GM21526 (cell line): ENCODE measurements around the gene TNN.

ENCODE experiments used
- ATAC-seq: cut with Tn5 transposase; IDR thresholded peaks from one replicate; pipeline ENCODE4 v1.9.1; 2021; ENCODE audit warnings: moderate library complexity; ENCODE audit not compliant: unreplicated experiment, low FRiP score

TNN gene

DNA sequence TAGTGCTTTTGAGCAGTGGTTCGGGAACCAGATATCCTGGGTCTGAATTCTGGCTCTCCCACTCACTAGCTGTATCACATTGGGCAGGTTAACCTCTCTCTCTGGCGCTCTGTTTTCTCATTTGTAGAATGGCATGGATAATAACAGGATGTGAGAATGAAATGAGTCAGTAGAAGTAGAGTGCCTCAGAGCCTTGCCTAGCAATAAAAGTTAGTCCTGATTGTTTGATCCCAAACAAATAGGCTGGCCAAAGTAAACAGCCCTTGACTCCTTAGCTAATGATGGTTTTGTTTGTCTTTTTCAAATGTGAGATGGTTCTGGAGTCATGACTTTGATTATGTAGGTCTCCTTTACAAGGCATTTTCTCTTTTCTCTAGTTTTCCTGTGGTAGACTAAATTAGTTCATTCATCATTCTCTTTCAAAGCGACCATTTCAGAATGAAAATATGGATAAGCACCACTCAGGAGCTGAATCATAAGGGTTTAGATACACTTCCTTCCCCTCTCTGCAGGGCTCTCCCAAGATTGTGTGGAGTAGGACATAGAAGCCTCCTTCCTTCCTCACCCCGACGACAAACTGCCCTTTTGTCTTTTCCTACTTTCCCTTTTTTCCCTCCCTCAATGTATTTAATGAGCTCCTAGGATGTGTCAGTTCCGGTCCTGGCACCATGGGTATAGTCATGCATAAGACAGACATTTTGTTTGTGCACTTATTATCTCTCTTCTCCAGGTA is 101.8 kb downstream of the TNN start:
- ATAC-seq, result no peak

DNA sequence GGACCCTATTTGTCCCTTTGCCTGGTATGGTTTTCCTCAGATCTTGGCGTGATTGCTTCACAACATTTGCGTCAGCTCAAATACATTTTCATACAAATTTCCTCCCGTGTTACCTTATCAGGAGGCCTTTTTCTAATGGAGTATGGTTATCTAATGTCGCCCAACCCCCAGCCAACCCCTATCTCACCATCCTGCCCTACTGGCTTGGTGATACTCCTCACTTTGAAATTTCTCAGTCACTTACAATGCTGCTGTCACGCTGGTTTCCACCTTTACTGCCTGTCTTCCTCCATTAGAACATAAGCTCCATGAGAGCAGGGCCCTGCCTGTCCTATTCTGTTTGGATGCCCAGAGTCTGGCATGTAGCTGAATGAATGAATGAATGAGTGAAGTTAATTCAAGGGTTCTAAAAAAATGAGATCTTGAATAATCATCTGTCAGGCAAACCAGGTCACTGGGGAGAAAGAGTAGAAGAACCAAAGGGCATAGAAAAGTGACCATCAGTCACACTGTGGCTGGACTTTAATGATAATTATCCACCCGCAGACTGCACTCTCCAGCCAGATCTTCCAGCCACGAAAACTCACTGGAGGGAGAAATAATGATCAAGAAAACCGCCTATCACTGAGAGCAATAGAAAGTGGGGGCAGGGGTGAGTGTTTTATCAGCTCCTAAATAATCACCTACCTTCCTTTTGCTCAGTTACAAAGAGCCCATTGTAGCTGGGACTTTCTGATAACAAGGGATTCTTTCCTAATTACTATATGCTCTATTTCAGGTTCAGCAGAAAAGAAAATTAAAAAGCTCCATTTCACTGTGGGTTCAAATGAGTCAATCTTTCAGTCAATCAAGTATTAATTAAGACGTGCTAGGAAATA is 103.6 kb downstream of the TNN start:
- ATAC-seq, result no peak

- ATAC-seq, result no peak
These were observed 104.9 kb downstream of the TNN start for GRCh38 chr1:175172503-175172902.

- ATAC-seq, result no peak
These were observed 105.9 kb downstream of the TNN start for GRCh38 chr1:175173531-175173930.

DNA sequence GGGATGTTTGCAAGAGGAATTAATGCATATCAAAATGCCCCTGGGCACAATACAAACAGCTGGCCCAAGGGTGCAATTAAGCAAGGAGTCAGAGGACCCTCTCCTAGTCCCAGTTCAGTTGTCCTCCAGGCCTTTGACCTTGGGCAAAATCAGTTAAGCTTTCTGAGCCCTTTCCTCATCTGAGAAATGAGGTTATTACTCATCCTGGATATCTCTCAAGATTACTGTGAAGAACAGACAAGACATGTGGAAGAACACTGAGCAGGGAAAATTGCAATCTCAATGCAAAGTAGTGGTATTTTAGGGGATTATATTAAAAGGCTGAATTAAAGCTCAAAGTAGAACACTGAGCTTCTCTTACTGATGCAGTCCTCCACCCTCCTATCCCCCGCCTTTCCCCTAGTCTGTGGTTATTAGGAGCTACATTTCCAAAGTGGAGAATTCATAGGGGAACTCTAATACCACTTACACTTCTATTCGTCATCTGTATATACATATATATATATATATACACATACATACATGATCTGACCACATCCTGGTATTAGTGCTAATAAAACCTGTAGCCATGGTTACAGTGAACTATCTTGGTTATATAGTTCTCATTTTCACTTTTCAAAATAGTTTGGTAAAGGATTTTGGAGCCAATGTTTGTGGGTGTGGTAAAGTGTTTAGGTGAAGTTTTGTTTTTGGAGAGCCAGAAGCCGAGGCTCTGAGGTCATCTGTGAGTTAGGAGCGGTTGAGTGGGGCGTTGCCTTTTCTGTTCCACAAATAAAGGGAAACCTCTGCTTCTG is 106.9 kb downstream of the TNN start:
- ATAC-seq, result no peak

- no peak for ATAC-seq
These were observed 108.6 kb downstream of the TNN start for GRCh38 chr1:175176246-175176645.

- no peak for ATAC-seq
These were observed 110.4 kb downstream of the TNN start for GRCh38 chr1:175178056-175178455.

DNA sequence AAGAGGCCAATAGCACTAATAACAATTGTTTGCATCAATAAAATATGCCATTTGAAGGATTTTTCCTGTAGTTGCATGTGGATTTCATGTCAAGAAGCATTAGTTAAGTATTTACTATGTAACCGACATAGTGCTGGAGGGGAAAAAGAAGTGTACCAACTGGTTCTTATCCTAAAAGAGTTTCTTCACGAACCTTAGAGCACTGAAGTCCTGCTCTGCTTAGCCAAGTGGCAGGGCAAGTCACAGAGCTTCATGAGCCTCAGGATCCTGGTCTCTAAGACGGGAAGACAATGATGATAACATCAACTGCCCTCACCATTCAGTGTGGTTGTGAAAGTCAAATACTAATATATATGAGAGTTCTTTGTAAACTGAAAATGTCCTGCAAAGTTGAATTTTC is 110.8 kb downstream of the TNN start:
- no peak for ATAC-seq

GRCh38 chr1:175179837-175180590 is 112.4 kb downstream of the TNN start:
- ATAC-seq, result no peak

GRCh38 chr1:175182201-175182746 is 114.6 kb downstream of the TNN start:
- ATAC-seq, result no peak

DNA sequence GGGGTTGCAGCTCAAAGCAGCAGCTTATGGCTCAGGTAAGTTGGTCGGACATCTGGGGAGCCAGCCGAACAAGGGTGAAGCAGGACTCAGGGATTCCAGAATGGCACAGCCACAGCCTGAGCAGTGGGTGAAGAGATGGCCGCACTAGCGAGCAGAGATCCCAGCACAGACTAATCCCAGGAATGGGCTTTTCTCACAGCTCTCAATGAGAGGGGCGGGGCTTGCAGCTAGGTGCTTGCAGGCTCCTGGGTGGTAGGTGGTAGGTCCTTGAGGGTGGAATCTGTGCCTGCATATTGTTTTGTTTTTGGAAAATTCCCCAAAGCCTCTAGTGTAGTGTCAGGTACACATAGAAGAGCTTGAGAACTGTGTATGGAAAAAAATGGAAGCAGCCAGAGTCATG is 116.0 kb downstream of the TNN start:
- ATAC-seq, result no peak

DNA sequence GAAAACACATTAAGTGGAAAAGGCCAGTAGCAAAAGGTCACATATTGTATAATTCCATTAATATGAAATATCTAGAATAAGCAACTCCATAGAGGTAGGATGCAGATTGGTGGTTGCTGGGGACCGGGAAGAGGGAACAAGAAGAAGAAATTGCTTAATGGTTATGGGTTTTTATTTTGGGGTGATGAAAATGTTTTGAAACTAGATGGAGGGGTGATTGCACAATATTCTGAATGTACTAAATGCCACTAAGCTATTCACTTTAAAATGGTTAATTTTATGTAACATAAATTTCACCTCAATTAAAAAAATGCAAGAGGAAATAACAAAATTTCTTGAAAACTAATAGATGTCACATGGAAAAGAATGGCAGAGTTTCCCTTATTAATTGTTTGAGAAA is 118.3 kb downstream of the TNN start:
- no peak for ATAC-seq

DNA sequence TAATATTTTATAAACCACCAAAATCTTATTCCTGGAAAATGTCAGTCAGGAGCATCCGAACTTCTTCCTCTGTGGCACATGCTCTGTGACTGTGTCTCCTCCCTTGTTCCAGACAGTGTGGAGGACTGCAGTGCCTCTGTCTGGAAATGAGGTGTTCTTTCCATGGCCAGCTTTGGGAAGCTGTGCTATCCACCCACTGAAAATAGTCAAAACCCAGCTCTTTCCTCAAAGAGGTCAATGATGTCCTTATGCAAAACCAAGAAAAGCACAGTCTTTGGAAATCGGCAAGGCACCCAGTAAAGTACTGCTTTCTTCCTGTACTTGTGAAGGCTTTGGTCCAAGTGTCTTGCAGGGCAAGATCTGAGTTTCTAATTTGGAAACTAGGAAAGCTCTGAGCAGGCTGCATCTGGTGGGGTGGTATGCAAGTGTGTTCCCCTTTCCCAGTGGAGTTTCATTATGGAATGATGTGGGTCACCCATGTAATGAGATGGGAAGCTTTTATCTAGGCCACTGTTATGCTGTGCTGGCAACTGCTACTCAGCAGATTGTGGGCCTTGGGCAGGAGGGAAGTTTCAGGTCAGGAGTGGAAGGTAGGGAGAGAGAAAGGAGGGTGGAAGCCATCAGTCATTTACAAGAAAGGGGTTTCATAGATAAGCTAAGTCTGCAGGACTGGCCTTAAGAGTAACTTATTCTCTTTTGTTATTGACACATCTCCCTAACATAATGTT is 119.0 kb downstream of the TNN start:
- ATAC-seq, result no peak

DNA sequence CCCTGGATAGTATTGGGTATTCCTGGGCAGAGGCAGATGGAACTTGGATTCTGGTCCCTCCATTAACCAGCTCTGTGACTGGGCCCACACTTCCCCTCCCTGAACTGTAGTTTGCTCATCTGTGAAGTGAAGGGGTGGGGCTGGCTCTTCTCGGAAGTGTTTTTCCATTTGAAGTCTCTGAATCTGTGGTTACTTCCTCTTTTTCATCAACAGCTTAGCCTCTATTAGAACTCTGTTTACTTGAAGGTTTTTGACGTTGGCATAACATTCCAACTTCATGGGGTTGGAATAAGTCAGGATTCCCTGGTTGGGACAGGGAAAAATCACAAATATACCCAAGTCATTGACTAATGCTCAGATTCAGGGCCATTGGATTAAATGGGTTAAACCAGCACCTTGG is 121.3 kb downstream of the TNN start:
- peak; percentile 48 for ATAC-seq

DNA sequence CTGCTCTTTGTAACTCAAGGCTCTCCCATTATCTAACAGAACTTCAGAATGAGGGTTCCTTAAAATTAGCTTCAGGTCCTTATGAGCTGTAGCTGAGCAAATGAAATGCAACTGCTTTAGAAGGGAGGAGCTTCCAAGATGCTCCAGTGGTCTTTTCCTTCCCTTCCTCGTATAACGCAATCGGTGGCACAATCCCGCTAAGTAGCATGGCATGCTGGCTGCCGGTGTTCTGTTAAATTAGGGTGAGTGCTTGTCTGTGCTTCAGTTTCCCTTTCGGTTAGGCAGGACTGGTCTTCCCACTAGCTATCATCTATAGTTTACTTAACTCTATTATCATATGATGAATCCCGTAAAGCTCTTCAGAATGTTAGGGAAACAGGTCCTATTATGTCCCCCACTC is 124.0 kb downstream of the TNN start:
- no peak for ATAC-seq

- no peak for ATAC-seq
These were observed 124.5 kb downstream of the TNN start for GRCh38 chr1:175192111-175192629.

DNA sequence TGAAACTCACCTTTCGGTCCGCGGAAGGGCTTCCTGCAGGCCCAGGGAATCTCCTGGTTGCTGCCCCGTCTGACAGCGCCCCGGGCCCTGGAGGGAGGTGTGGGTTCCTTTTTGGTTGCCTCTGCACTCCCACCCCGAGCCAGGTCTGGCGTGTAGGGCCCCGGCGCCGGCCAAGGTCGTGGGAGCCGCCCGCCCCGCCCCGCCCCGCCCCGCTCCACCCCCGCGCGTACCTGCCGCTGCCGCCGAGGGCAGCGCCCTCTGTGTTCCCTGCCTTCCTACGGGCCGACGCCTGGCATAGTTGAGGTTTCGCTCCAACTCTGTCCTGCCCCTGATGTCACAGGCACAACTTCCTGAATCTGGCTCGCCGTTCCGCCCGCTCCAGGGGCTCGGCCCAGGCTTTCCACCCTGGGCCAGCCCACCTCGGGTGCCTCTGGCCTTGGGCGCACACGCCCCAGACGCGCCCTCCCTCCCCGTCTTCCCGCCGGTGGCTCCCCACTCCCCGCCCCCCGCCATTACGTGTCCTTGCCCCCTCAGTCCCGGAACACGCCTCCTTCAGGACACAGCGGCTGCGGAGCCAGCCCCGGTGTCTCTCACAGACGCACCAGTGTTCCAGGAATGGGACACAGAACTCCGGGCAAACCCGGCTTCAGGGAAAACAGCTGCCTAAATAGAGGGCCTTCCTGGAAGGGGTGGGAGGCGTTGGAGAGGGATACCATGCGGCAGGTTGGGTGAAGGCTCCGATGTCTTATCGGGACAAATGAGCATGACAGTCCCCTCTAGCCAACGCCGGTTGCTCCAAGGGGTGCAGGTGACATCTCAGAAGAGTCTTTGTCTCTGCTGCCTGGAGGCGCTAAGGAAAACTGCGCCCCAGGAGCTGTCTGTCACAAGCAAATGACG is 125.2 kb downstream of the TNN start, which contains the start of gene KIAA0040:
Gene KIAA0040 (minus strand): TSS at position 147 of the 897 bp plus-strand sequence. CDS start 31,763 bp downstream, outside the sequence.
- peak; percentile 44 for ATAC-seq

GRCh38 chr1:175193527-175193910 is 125.9 kb downstream of the TNN start:
- no peak for ATAC-seq
